Activated naive CD4-positive, alpha-beta T cell (primary cell): Measurements from ENCODE around the gene CCDC80.

ENCODE experiments used
- DNase-seq, 4 experiments: peaks; one replicate each; lab custom pipeline; 2025; lab: John Stamatoyannopoulos, UW

CCDC80 gene

DNA sequence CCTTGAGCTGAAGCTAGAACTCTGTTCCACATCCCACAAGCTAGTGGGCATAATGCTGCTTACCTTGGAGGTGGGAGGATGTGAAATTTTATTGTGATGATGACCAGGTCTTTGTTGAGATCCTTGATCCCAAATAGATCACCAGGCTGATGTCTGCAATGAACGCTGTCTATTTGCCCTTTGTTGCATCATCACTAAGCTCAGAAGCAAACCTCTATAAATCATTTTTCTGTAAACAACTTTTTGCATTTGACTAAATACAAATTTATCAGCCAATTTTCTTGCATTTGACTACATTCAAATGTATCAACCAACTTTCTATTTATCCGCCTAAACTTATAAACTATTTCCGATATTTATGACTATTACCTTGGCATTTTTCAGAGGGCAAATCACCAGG lies 9.7 kb downstream of the CCDC80 start:
- no peak for DNase-seq

DNA sequence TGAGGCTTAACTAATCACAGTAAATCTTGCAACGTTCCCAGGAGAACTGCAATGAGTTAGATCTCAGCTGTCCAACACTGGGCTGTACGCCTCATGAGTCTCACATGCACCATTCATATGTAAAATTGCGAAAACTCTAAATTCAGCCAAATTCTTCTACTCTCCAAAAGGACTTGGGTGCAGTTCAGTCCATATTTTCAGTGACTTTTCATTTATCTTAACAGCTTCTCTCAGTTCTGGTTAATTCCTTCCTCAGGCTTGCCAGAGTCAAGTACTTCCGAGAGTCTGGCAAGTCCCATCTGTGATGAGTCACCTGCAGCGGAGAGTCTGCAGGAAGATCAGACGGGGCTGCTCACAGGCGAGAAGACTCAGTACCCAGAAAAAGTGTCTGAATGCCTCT lies 11.5 kb downstream of the CCDC80 start:
- DNase-seq, result no peak

DNA sequence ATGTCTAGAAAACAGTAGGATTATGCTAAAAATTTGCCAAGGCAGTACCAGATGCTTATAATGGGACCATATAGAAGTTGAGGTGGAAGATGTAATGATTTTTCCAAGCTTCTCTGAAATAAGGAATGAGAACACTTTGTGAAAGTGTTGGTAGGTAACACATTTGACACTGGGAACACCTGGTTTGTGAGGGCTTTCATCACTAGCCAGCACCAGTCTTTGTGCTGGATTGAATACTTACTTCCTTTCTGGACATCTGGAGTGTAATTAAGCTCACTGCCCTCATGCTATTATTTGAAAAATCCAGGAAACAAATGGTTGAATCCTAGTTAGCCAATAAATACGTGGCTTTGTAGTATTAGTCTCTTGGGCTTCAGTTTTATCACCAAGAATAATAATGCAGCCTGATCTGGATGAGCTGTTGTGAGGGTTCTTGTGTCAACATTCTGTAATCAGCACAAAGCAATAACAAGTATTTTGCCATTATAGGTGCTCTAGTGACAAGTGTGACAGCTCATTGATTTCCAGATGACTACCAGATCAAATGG lies 12.9 kb downstream of the CCDC80 start:
- no peak for DNase-seq

DNA sequence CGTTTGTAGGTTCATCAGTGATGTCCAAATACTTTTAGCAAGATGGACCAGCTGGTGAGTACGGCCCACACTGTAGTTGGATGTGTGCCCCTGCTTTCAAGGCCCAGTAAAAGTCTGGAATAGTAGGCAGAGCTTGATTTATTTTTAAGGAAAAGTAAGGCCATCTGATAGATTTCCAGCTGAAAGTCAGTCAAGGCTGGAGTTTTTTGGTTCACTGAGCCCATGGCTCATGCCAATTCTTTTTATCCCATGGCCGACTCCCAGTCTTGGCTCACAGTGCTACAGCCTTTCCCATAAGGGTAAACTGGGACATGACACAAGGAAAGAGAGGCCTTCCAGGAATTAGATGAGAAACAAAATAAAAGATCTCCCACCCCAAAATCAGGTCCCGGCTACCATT lies 13.5 kb downstream of the CCDC80 start:
- no peak for DNase-seq

DNA sequence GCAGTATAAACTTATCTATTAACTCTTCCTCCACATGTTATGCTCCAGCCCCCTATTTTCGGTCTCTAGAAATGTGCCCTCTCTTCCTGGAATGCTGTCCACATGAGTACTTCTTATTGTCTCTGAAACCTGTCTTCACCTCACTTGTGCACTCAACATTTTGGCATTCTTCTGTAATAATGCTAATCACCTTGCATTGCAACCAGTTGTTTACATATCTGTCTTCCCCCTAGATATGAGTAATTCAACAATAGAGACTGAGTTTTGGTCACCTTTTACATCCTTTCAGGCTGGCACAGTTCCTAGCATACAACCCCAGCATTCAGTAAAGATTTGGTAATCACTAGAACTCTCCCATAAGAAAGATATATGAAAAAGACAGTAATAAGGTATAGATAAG lies 17.2 kb downstream of the CCDC80 start:
- no peak for DNase-seq

DNA sequence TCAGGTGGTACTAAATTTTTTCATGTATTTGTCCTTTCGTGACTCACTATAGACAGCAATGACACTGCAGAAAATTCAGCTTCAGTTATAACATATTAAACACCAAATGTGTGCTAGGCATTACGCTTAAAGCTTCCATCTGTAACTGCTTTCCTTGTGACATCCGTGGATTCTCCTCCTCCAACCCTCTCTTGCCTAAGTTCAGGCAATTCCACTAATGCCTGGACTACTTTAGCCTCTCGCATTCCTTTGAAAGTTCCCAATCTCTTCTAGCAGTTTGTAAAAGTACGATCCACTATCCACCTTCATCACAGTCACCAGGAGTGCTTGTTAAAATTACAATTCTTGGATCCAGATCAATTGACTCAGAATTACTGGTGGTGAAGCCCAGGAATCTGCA lies 17.7 kb downstream of the CCDC80 start:
- no peak for DNase-seq

DNA sequence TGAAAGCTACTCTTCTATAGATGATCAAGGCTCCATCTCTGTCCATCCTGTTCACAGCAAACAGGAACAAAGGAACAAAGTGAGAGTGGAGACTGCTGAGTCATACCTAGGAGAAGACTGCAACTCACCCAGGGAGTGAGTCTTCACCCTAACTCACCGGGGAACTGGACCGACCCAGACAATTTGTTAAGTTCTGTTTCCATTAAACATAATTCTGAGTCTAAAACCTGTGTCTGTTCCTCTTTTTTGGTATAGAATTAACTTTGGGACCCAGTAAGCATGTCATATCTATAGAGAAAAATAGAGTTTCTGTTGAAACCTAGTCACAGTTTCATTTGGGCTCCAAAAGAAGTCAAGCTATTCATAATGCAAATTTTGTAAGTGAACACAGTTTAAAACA lies 21.6 kb downstream of the CCDC80 start:
- DNase-seq, result no peak

DNA sequence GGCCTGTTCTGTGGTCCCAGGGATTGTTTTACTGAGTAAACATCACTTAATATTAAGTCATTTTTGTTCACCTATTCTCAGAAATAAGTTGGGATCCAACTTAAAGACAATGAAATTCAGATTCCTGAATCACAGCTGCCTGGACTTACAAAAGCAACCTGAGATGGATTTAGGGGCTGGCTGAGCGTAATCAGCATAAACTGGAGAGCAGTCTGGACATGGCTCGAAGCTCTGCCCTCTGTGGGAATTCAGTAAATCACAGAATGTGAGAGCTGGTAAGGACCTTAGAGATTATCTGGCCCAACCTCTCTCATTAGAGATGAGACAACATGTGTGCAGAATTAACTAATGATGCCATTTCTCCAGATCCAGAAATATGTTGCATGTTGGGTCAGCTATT lies 23.7 kb downstream of the CCDC80 start:
- no peak for DNase-seq

DNA sequence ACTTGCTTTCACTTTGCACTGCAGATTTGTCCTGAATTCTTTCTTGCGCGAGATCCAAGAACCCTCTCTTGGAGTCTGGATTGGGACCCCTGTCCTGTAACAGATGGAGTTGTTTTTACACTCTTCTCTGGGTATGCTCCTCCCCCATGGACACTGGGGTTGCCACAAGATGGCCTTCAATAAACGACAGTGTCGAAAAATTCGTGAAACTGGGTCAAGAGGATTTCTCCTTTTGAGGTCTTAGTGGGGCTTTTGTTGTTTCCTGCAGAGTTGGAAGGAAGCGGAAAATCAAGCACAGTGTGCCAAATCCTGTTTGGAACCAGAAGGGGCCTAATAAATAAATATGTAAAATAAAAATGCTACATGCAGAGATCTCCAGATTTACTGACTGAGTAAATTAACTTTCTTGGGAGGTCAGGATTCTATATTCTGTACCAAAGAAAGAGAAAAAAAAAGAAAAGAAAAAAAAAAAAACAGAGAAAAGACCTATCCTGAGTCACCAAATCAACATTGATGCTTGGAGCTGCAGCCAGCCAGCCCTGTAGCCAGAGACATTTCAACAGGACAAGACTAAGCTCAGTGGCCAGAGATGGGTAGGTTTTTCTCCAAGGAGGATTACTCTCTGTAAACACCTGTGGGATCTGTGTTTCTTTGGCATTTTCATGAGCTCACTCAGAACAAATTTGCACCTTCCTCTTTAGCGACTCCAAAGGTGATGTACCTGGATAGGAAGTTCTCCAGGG lies 24.8 kb downstream of the CCDC80 start:
- DNase-seq, result no peak

DNA sequence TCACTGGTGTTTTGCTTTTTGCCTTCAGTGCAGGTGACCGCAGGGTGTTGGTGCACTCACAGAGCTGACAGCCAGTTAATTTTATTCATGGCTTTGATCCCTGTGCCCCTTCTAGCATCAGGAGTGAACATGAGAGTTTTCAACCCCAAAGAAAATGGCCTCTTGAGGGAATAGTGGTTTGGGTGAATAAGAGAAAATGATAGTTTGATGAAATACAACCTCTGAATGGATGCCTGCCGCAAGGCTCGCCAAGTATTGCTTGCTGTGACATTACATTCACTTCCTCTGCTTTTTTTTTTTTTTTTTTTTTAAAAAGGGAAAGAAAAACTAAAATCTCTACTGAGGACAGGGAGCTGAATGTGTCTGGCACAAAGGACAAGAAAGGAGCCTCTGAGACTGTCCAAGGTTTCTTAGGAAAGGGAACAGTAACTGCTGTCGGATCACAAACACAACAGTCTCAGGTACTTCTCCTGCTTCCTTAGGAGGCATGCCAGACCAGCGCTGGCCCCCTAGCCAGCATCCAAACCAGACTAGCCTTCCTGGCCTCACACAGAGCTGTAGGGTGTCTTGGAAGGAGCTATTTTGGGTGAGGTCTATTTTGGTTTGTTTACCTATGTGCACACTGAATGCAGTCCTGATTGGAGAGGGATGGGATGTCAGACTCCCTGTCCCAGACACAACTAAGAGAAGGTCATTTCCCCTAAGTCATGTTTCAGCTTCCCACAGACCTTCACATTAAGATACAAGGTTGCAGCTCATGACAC lies 29.0 kb downstream of the CCDC80 start:
- DNase-seq, result no peak

DNA sequence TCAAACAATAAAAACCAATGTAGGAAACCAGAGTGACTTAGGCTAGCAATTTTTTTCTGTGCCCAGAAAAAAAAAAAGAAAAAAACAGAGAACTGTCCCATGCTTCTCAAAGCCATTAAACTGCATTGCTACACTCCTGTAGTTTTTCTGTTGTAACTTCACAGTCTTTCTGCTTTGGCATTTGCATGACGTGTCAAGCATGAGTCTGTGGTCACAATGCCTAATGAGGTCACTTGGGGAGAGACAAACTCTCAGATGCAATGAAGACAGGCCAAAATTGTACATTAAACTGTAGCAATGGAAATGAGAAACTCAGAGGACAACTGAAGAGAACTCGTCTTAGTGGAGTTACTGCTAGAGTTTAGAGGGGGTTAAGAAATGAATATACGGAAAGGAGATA lies 30.8 kb downstream of the CCDC80 start:
- DNase-seq, result no peak

DNA sequence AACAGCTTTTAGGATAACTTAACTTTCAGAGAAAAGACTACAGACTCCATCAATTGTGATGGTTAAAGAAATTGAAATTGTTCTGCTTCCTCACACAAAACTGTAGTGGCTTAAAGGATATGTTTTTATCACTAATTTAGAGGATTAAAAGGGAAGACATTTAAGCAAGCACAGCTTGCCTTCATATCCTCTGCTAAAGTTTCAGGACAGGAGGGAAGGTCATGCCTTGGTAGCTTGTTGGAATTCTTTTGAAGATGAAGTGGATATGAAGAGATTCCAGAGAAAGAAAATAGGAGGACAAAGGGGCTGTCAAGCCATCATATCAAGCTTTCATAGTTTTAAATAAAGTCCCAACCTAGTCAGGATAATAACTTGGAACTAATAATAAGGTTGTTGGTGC lies 33.1 kb downstream of the CCDC80 start:
- no peak for DNase-seq

DNA sequence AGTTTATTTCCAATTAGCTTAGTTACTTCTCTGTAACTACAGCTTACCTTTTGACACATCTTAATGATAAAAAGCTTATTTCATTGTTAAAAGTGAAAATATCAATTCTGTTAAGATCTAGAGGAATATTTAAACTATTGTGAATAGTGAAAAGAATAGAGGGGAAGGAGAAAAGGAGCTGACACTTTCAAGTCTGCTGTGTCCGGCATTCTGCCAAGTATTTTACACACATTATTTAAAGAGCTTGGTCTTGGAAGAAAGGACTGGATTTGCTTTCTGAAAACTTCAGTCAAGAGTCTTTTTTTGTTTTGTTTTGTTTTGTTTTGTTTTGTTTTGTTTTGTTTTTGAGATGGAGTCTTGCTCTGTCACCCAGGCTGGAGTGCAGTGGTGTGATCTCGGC lies 34.8 kb downstream of the CCDC80 start:
- DNase-seq, result no peak

DNA sequence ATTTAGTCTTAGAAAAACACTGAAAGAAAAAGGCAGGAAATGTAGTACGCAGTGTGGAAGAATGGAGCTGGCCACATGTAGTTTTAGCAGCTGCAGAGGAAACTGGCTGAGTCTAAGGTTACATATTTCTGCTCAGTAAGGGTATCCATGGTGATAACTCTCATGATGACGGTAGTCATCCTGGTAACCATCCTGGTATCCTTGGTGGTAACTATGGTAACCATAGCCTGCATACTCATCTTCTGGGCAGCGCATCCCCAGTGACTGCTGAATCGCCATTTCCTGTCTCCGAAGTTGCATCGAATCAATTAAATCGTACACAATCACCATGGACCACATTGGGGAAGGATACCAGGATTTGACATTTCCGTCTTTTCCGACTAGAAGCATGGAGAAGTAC lies 35.7 kb downstream of the CCDC80 start:
- DNase-seq, result no peak

DNA sequence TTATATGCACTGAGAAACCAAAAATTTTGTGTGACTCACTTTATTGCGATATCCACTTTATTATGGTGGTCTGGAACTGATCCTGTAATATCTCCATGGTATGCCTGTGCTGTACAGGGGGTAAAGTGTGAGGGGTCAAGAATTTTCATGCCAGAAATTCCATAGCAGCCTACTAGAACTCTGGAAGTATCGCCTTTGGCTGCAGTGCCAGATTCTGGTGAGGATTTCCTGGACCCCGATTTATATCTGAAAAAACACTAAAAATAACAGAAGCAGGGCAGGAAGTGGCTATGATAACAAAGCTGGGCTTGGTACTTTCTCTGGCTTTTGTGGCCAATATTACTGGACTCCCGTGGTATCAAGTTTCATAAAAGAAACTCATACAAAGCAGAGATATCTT lies 36.4 kb downstream of the CCDC80 start:
- DNase-seq, result no peak

DNA sequence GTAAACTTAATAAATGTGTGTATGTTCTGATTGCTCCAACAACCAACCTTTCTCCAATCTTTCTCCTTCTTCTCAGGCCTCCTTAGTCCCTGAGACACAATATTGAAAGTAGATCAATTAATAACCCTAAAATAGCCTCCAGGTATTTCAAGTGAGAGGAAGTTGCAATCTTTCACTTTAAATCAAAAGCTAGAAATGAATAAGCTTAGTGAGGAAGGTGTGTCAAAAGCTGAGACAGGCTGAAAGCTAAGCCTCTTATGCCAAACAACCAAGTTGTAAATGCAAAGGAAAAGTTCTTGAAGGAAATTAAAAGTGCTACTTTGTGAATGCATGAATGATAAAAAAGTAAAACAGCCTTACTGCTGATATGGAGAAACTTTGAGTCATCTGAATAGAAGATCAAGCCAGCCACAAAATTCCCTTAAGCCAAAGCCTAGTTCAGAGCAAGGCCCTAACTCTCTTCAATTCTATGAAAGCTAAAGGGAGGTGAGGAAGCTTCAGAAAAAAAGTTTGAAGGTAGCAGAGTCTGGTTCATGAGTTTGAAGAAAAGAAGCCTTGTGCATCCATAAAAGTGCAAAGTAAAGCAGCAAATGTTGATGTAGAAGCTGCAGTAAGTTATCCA lies 38.6 kb downstream of the CCDC80 start:
- no peak for DNase-seq

DNA sequence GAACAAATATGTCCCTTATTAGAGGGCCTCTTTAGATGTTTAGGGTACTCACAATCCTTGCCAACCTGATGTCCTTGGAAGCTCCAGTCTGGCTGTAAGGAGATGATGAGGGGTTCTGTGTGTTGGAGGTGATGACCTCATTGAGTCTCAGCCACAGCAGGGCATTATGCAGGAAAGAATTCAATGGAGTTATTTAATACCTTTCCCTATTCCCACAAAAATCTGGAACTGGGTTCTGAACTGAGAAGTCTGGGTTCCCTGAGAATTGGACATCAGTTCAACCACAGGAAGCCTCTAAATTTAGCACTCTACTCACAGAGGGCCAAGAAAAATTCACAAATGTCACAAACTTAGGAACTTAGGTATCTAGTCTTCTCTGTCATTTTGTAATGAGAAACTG lies 42.2 kb downstream of the CCDC80 start:
- DNase-seq, result no peak

DNA sequence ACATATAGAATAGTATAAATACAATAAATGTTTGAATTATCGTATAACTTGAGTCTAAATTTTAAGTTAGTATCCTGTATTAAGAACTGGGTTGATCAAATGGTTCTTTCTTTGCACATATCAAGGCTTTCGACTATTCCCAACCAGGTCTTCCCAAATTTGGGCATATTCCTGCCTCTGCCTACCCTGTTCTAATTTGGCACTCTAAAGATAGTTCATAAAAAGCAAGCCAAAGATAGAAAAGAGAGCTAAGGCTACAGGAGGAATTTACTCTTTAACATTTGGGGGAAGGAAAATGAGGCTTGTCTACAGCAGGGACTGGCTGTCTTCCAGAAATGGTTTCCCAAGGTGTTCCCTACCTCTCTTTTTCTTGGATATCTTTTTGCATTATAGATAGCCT lies 43.0 kb downstream of the CCDC80 start:
- DNase-seq, result no peak

DNA sequence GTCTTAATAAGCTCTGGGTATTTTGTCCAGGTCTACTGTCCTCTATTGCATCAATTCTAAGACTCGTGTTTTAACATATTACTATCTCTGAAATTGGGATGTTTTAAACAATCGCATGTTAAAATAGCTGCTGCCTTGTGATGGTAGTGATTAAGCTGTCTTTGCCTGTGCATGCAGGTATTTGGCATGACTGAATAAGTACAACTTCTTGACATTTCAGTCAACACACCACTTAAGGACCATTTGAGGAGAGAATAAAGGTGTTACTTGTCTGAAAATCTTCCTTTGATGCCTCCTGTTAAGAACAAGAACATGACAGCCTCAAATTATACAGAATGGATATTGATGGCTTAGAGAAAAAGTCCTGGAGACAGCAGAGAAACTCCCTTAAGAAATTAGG lies 46.1 kb downstream of the CCDC80 start:
- no peak for DNase-seq

DNA sequence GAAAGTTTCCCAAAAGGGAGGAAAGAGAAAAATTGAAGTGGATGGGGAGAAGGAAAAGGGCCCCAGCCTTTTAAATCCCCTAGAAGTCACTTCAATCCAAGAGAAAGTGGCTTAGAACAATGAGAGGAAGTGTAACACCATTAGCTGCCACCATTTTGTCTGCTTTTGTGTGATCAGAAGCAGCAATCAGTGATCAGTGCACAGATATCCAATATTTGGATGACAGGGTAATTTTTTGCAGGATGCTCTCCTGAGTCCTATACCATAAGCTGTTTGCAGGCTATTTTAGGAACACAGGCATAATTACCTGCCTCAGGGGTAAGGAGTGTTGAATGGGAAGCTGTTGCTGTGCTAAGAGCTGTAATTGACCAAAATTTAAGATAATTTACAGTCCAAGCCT lies 47.7 kb downstream of the CCDC80 start:
- no peak for DNase-seq

DNA sequence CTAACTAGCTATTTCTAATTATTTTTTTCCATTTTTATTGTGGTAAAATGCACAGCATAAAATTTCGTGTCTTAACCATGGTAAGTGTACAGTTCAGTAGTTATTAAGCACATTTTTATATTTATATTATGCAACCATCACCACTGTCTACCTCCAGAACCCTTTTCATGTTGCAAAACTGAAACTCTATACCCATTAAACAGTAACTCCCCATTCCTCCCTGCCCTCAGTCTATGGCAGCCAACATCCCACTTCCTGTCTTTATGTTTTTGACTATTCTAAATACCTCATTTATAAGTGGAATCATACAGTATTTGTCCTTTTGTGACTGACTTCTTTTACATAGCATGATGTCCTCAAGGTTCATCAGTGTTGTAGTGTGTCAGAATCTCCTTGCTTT lies 53.6 kb downstream of the CCDC80 start:
- DNase-seq, result no peak

DNA sequence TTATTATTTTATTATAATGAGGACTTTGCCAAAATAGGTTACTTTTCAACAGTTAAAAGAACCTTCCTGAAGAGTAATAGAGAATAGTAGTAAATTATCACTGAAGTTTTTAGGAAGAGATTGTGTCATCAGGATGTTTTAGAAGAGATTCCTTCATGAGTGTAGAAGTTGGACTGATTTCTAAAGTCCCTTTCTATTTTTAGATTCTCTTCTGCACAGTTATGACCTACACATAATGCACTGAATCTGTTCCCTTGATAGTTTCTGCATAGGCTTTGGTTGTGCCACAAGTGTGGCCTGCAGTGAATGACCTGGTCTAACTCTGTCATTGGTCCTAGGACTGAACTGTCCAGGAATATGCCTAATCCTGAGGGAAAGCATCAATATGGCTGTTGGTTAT lies 55.2 kb downstream of the CCDC80 start:
- no peak for DNase-seq

DNA sequence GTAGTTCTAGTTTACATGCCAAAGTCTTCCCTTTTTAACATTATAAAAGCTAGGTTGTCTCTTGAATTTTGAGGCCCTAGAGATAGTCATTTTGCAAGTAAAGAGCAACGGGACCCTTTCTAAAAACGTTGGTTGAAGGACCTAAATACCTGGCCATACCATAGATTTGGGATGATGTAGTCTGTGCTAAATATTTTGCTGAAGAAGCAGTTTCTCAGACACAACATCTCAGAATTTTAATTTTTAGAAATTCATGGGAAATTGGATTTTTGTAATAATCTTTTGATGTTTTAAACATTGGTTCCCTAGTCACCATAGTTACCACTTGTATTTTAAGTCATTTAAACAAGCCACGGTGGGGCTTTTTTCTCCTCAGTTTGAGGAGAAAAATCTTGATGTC lies 57.8 kb downstream of the CCDC80 start:
- DNase-seq, result no peak
